ENCODE results near the gene PEAR1.

DNA sequence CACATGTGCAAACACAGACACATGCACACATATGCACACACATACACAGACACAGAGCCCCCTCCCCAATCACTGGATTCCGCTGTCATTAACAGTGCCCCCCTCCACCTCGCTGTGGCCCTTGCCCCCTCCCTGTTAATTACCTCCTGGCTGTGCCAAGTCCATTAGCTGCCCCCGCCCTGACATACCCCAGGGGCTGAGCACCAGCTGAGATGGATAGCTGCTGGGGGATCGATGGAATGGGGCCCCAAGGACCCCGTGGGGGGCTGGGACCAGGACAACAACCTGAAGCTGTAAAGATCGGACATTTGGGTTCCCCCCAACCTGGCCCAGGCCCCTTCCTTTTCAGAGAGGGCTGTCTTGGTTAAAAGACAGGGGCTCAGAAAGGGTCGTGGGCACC, 9.6 kb upstream of the PEAR1 start:
- TF ChIP-seq CTCF (IDR thresholded peaks at IDR 0.05; ENCODE audit: borderline replicate concordance, extremely low read depth, low read length, poor library complexity, severe bottlenecking) (no peak), EZH2 (IDR thresholded peaks at IDR 0.05; ENCODE audit: borderline replicate concordance, low read depth, low read length, severe bottlenecking) (no peak)
